ENCODE measurements around the gene CD248. TPM values are rescaled to one million over a fixed set of nuclear protein-coding genes. Genes with fewer than 3 reads are reported as not detected.
"Not testable (repeated sequence)": the region's sequence is repeated elsewhere in the genome, so short reads cannot be mapped to it uniquely, and the experiment has no call there.

The CD248 gene
- total RNA-seq, 1 donor, result 99.1 TPM

DNA sequence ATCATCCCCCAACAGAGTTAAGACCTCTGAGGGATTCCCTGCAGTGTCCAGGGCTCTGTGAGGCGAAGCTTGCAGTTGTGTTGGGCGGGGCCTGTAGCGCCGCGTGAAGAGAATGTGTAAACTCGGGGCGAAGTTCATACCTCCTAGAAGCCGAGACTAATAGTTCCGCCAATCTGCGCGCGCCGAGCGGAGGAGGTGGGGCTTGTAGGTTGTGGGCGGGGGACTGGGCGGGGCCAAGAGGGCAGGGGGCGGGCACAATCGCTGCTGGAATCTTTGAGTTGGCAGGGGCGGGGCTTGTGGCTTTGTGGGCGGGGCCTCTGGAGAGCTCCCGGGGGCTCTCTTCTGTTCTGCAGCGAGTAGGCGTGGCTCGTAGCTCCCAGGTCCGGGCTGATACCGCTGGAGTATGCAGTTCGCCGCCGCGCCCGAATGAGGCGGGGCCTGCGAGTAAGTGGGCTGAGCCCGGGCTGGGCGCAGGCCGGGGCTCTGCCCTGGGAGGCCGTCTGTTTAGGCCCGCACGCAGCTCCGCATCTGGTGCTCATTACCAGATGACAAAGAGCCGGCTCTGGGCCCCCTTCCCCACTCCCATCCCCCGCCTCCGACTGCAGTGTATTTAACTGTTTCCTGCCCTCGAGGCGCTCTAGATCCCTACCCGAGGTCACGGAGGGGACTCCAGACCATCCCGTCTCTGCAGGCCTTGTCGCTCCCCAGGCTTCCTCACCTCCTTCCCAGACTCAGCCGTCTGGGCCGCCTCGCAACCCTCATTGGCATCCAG, 4.1 kb downstream of the CD248 start:
- DNase-seq (ENCODE audit: low read depth), result peak; percentile 99
- peak overlapping the region; percentile 98 for H3K4me3 ChIP-seq (ENCODE audit: low read depth, low read length)
- TF ChIP-seq CTCF (IDR thresholded peaks at IDR 0.05; ENCODE audit: insufficient read depth, low read length), result no peak

DNA sequence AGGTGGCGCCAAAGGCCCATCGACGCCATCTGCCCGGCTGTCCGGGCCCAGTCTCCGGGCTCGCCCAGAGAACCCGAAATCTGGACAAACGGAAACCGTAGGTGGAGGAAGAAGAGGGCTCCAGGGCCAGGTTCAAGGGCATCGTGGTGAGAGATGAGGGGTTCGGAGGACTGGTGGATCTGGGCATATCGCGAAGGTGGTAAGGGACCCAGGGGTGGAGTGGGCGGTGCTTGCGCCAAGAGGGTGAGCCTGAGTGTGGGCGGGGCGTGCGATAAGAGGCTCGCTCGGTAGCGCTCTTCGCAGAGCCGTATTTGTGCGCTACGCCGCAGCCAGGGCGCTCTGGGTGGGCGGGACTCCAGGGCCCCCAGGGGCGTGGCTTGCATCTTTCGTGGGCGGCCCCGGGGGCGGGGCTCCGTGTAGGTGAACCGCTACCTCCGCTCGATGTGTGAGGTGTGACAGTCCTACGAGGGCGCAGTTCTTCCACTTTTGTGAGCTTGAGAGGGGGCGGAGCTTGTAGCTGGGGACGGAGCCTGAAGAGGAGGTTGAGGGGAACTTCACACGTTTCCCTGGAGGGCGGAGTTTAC, 4.8 kb downstream of the CD248 start:
- H3K4me3 ChIP-seq (ENCODE audit: low read depth, low read length), result peak overlapping the region; percentile 69
- DNase-seq (ENCODE audit: low read depth), result peak; percentile 93
- peak; percentile 93 for TF ChIP-seq CTCF (IDR thresholded peaks at IDR 0.05; ENCODE audit: insufficient read depth, low read length)

DNA sequence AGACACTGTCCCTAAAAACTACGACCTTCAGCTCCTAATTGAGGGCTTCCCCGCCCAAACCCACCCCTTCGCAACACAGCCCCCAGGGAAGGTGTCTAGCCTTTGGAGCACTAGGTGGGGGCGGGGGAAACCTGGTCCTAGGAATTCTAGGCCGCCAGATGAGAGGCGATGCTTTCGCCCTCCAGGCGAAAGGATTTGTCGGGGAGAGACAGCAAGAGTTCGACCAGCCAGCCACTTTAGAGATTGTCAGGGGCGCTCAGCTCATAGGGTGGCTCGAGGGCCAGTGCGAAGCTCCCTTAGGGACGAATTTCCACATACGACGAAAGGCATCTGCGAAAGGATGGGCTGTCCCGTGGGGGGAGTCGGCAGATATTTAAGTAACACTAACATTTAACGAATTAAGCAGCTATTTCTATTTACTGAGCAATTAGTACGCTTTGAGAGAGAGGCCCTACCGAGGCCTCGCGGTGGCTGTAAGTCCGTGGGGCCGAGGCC, 5.3 kb downstream of the CD248 start:
- no peak for DNase-seq (ENCODE audit: low read depth)
- no peak for TF ChIP-seq CTCF (IDR thresholded peaks at IDR 0.05; ENCODE audit: insufficient read depth, low read length)
- H3K4me3 ChIP-seq (ENCODE audit: low read depth, low read length), result no peak overlapping the region

DNA sequence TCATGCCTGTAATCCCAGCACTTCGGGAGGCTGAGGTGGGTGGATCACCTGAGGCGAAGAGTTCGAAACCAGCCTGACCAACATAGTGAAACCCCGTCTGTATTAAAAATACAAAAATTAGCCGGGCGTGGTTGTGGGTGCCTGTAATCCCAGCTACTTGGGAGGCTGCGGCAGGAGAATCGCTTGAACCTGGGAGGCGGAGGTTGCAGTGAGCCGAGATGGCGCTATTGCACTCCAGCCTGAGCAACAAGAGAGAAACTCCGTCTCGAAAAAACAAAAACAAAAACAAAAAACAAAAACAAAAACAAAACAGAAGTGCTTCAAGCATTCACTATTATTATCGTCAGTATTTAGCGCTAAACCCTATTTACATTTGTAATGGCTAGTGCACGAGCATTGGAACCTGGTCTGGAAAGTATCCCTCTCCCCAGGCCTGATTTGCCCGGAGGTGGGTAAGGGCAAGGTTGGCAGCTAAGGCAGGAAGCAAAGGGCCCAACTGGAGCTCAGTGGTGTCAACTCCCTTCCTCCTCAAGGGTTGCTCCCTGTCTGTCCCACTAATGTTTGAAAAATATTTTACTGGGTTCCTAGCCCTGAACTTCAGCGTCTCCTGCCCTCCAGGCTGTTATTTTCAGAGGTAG, 5.9 kb downstream of the CD248 start:
- DNase-seq (ENCODE audit: low read depth); H3K4me3 ChIP-seq (ENCODE audit: low read depth, low read length): not testable (repeated sequence)

- no peak overlapping the region for H3K4me3 ChIP-seq (ENCODE audit: low read depth, low read length)
- no peak for DNase-seq (ENCODE audit: low read depth)
- TF ChIP-seq CTCF (IDR thresholded peaks at IDR 0.05; ENCODE audit: insufficient read depth, low read length), result no peak
These were observed 6.5 kb downstream of the CD248 start for GRCh38 chr11:66310324-66310723.

DNA sequence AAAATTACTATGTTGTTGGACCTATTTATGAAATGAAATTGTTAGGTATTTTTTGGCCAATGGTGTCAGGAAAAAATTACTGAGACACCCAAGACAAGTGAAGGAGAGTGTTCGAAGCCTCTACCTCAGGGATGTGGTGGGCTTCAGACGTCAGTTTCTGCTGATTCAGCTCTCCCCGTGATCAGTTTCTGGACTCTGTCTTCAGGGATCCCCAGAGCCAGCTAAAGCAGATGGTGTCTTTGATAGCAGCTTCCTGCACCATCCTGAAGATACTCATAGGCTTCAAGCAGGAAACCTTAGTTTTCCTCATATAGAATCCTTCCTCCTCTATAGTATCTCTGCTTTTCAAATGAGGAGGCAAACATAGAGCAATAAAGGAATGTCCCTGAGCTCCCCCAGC, 7.4 kb downstream of the CD248 start:
- H3K4me3 ChIP-seq (ENCODE audit: low read depth, low read length), result no peak overlapping the region
- TF ChIP-seq CTCF (IDR thresholded peaks at IDR 0.05; ENCODE audit: insufficient read depth, low read length), result no peak
- no peak for DNase-seq (ENCODE audit: low read depth)

GRCh38 chr11:66302656-66303055, 14.2 kb downstream of the CD248 start:
- H3K4me3 ChIP-seq (ENCODE audit: low read depth, low read length), result no peak overlapping the region
- TF ChIP-seq CTCF (IDR thresholded peaks at IDR 0.05; ENCODE audit: insufficient read depth, low read length), result no peak
- DNase-seq (ENCODE audit: low read depth), result no peak
